VCaP (cell line): ENCODE data around the gene HTR4.

Source experiments
- H3K27ac ChIP-seq: fragments of 450-650 bp; 2 replicates; pipeline ENCODE4 v1.5.1; 2017
- CTCF ChIP-seq: fragments of 450-650 bp; conservative IDR thresholded peaks from 2 replicates; pipeline ENCODE4 v1.5.1; 2017; ENCODE audit warnings: mild to moderate bottlenecking, moderate library complexity

Gene HTR4

GRCh38 chr5:148690945-148691344 lies 36.6 kb upstream of the HTR4 start:
- no peak overlapping the region for H3K27ac ChIP-seq
- no peak for TF ChIP-seq CTCF

- no peak for TF ChIP-seq CTCF
- no peak overlapping the region for H3K27ac ChIP-seq
Measured at GRCh38 chr5:148688787-148689186, 34.5 kb upstream of the HTR4 start.

GRCh38 chr5:148687871-148688270 lies 33.5 kb upstream of the HTR4 start:
- TF ChIP-seq CTCF, result no peak
- H3K27ac ChIP-seq, result no peak overlapping the region

- H3K27ac ChIP-seq, result no peak overlapping the region
- TF ChIP-seq CTCF, result no peak; the same call in 1 of the 2 replicates
Measured at GRCh38 chr5:148687427-148687826, 33.1 kb upstream of the HTR4 start.

GRCh38 chr5:148686660-148687059 lies 32.3 kb upstream of the HTR4 start:
- H3K27ac ChIP-seq, result no peak overlapping the region
- TF ChIP-seq CTCF, result no peak

GRCh38 chr5:148685520-148686134 lies 31.3 kb upstream of the HTR4 start:
- H3K27ac ChIP-seq, result peak overlapping the region; percentile 40
- TF ChIP-seq CTCF, result no peak

- H3K27ac ChIP-seq, result no peak overlapping the region
- TF ChIP-seq CTCF, result no peak
Measured at GRCh38 chr5:148684528-148684927, 30.2 kb upstream of the HTR4 start.
